Panc1 (cell line): ENCODE measurements around the gene PTH2. TPM values are rescaled to one million over a fixed set of nuclear protein-coding genes. Genes with fewer than 3 reads are reported as not detected.

Experiments used
- ATAC-seq: fragments of 200-7000 bp; cut with Tn5 transposase; 2 replicates; pipeline ENCODE4 v1.9.1; 2020; ENCODE audit warnings: mild to moderate bottlenecking, moderate library complexity
- BruUV-seq: library from RNA; stranded (reverse); fragments of 400-500 nt; replicated peaks from 2 replicates; lab custom pipeline; 2021; lab: Mats Ljungman, UMichigan
- CTCF ChIA-PET: fragments of 300-600 bp; sonication (Branson Sonifier 250); formaldehyde crosslinking; loops from one replicate; lab custom pipeline; 2022; ENCODE audit warnings: antibody characterized with exemption; lab: Charles Lee
- POLR2A ChIA-PET: fragments of 300-600 bp; sonication (Branson Sonifier 250); formaldehyde crosslinking; loops from one replicate; lab custom pipeline; 2022; ENCODE audit warnings: antibody characterized with exemption; lab: Charles Lee
- DNase-seq: peaks from one replicate; pipeline ENCODE4 v3.0.0-alpha.2; 2010; ENCODE audit warnings: low read depth, low spot score
- H3K27ac ChIP-seq: 2 replicates; pipeline ENCODE4 v1.5.1; 2011; ENCODE audit warnings: mild to moderate bottlenecking, low read length, inconsistent platforms
- H3K27me3 ChIP-seq: fragments of 200-500 bp; sonication (Bioruptor generic); 2 replicates; pipeline ENCODE4 v1.6.0; 2014; ENCODE audit warnings: low read length, inconsistent platforms; ENCODE audit not compliant: control insufficient read depth, insufficient read depth
- H3K36me3 ChIP-seq: fragments of 200-500 bp; sonication (Bioruptor generic); 2 replicates; pipeline ENCODE4 v1.5.1; 2014; ENCODE audit warnings: inconsistent platforms, mild to moderate bottlenecking, low read length, moderate library complexity; ENCODE audit not compliant: control insufficient read depth, insufficient read depth
- H3K4me1 ChIP-seq: 2 replicates; pipeline ENCODE4 v1.5.1; 2011; ENCODE audit warnings: inconsistent platforms, mild to moderate bottlenecking, low read length, moderate library complexity; ENCODE audit not compliant: control insufficient read depth, insufficient read depth
- H3K4me3 ChIP-seq, 2 experiments: 2 replicates each; pipeline ENCODE4 v1.5.1; 2011 to 2012; ENCODE audit warnings: low read depth in 2 of 2, low read length in 2 of 2, mild to moderate bottlenecking in 2 of 2, inconsistent platforms in 1 of 2, moderate library complexity in 1 of 2
- H3K9me3 ChIP-seq: fragments of 200-500 bp; sonication (Bioruptor generic); 2 replicates; pipeline ENCODE4 v1.5.1; 2014; ENCODE audit warnings: low read depth, mild to moderate bottlenecking, inconsistent platforms, low read length, moderate library complexity; ENCODE audit not compliant: control insufficient read depth, insufficient read depth
- POLR2AphosphoS5 ChIP-seq: IDR thresholded peaks from 2 replicates; pipeline ENCODE4 v1.6.1; 2012; ENCODE audit warnings: mild to moderate bottlenecking, low read depth, low read length, moderate library complexity
- REST ChIP-seq, 2 experiments: IDR thresholded peaks; 2 replicates each; pipeline ENCODE4 v1.6.1; 2011 to 2012; ENCODE audit warnings: low read depth in 2 of 2, control low read depth in 1 of 2, low read length in 1 of 2, mild to moderate bottlenecking in 1 of 2, moderate library complexity in 1 of 2; ENCODE audit not compliant: insufficient read depth in 1 of 2
- SIN3A ChIP-seq: IDR thresholded peaks from 2 replicates; pipeline ENCODE4 v1.6.1; 2012; ENCODE audit warnings: low read depth, mild to moderate bottlenecking, low read length, moderate library complexity, borderline replicate concordance; ENCODE audit not compliant: insufficient read depth
- TCF7L2 ChIP-seq: IDR thresholded peaks from 2 replicates; pipeline ENCODE4 v1.6.1; 2011; ENCODE audit warnings: mild to moderate bottlenecking, low read depth, low read length, inconsistent platforms
- in situ Hi-C: cut with HindIII; loops from 2 replicates; pipeline ENCODE4 v1.10.0; 2016; ENCODE audit warnings: low sequenced_read_pairs, low pct_unique_long_range_greater_than_20kb
- intact Hi-C: fragments of 100-400 bp; cut with micrococcal nuclease; formaldehyde crosslinking; loops from one replicate; pipeline ENCODE4 v1.10.0; 2022; ENCODE audit not compliant: unreplicated experiment
- total RNA-seq: library from RNA; stranded (reverse); gene quantifications from one replicate; pipeline ENCODE4 v1.2.1, GENCODE V29; 2021; ENCODE audit not compliant: unreplicated experiment
- TF ChIP-seq, protein P1 (sequence below): fragments of 450-650 bp; IDR thresholded peaks from 2 replicates; pipeline ENCODE4 v1.5.1; 2017; ENCODE audit warnings: mild to moderate bottlenecking

PTH2 gene
- total RNA-seq, 1 experiment from 2014 or later: not detected

- no peak overlapping the region for H3K4me3 ChIP-seq
- in situ Hi-C loops (no loop called here), intact Hi-C loops (no loop called here)
- DNase-seq: no peak
- ATAC-seq: no peak
- TF ChIP-seq REST (IDR thresholded peaks at IDR 0.05; ENCODE audit: insufficient read depth in 1 of 2, low read depth in 2 of 2, low read length in 1 of 2) (no peak), POLR2AphosphoS5 (no peak), SIN3A (no peak), TCF7L2 (no peak)
- TF ChIP-seq, protein P1, sequence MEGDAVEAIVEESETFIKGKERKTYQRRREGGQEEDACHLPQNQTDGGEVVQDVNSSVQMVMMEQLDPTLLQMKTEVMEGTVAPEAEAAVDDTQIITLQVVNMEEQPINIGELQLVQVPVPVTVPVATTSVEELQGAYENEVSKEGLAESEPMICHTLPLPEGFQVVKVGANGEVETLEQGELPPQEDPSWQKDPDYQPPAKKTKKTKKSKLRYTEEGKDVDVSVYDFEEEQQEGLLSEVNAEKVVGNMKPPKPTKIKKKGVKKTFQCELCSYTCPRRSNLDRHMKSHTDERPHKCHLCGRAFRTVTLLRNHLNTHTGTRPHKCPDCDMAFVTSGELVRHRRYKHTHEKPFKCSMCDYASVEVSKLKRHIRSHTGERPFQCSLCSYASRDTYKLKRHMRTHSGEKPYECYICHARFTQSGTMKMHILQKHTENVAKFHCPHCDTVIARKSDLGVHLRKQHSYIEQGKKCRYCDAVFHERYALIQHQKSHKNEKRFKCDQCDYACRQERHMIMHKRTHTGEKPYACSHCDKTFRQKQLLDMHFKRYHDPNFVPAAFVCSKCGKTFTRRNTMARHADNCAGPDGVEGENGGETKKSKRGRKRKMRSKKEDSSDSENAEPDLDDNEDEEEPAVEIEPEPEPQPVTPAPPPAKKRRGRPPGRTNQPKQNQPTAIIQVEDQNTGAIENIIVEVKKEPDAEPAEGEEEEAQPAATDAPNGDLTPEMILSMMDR: no peak
- H3K36me3 ChIP-seq: no peaks in the 10 kb centered on the region
- POLR2A ChIA-PET: no interaction called here
- no peaks in the 10 kb centered on the region for H3K27me3 ChIP-seq
- CTCF ChIA-PET: no interaction called here
- BruUV-seq: no TSS peak
- H3K4me1 ChIP-seq: no peaks in the 10 kb centered on the region; the same call in 1 of the 2 replicates
- no peak overlapping the region for H3K27ac ChIP-seq
- H3K9me3 ChIP-seq: no peaks in the 10 kb centered on the region
Observed at GRCh38 chr19:49459388-49459787, 36.1 kb upstream of the PTH2 start.

DNA sequence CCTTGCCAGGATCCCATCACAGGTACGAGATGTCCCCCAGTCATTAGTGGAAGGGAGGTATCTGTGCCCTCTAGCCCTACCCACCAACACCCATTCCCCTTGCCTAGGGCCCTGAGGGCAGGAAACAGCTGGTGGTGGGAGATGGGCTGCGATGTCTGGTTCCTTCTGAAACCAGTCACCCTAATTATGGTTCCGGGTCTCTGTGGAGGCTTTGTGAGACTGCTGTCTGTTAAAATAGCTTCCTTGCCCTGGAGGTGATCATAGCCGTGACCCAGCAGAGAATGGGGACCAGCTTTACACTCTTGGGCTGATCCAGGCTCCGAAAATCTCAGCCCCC, 35.3 kb upstream of the PTH2 start:
- H3K36me3 ChIP-seq: no peaks in the 10 kb centered on the region
- ChIA-PET CTCF (no interaction called here), POLR2A (interaction anchor here (0.7 kb wide), 1 partner anchor 131 kb away, joined by 3 read pairs; no protein-coding TSS in a partner anchor)
- DNase-seq (no peak), ATAC-seq (no peak)
- H3K27me3 ChIP-seq: no peaks in the 10 kb centered on the region
- TF ChIP-seq TCF7L2 (no peak), POLR2AphosphoS5 (no peak), REST (IDR thresholded peaks at IDR 0.05; ENCODE audit: insufficient read depth in 1 of 2, low read depth in 2 of 2, low read length in 1 of 2) (no peak), SIN3A (no peak)
- TF ChIP-seq, protein P1: no peak
- intact Hi-C loops: no loop called here
- H3K4me3 ChIP-seq: no peak overlapping the region
- BruUV-seq: no TSS peak
- in situ Hi-C loops: no loop called here
- H3K9me3 ChIP-seq: no peaks in the 10 kb centered on the region
- no peak overlapping the region for H3K27ac ChIP-seq
- H3K4me1 ChIP-seq: no peaks in the 10 kb centered on the region; the same call in 1 of the 2 replicates
